HFFc6 (cell line): ENCODE data around the gene QDPR. TPM values are rescaled to one million over a fixed set of nuclear protein-coding genes. Genes with fewer than 3 reads are reported as not detected.
A peak's percentile ranks its signal among the peaks of the same experiment; 100 is the strongest.

Experiments
- DNase-seq: peaks from one replicate; pipeline ENCODE4 v3.0.0-alpha.2; 2018
- H3K27ac Mint-ChIP-seq: 2 replicates; pipeline ENCODE4 v1.8.0; 2020; ENCODE audit warnings: mild to moderate bottlenecking, mixed read lengths
- H3K27me3 Mint-ChIP-seq: 2 replicates; pipeline ENCODE4 v1.8.0; 2021; ENCODE audit warnings: mild to moderate bottlenecking, moderate library complexity, mixed read lengths; ENCODE audit not compliant: insufficient read depth
- H3K36me3 Mint-ChIP-seq: 2 replicates; pipeline ENCODE4 v1.8.0; 2021; ENCODE audit warnings: low read depth, mixed read lengths
- H3K4me1 Mint-ChIP-seq: 2 replicates; pipeline ENCODE4 v1.8.0; 2020; ENCODE audit warnings: low read depth, mixed read lengths
- H3K4me3 Mint-ChIP-seq: 2 replicates; pipeline ENCODE4 v1.8.0; 2020; ENCODE audit warnings: mild to moderate bottlenecking, moderate library complexity, mixed read lengths
- H3K9me3 Mint-ChIP-seq: 2 replicates; pipeline ENCODE4 v1.8.0; 2020; ENCODE audit warnings: mild to moderate bottlenecking, mixed read lengths
- CTCF ChIP-seq: fragments of 200-600 bp; sonication (generic); IDR thresholded peaks from 2 replicates; pipeline ENCODE4 v1.5.0; 2021; ENCODE audit warnings: antibody characterized with exemption, mild to moderate bottlenecking
- total RNA-seq, 6 experiments: library from RNA; stranded (reverse); fragmentation: NEBNext Ultra II Directional; extraction: Animal tissue kit (Norgen Biotek cat#: 25700); gene quantifications; 2 replicates in 1 of 6; 3 replicates in 5 of 6; pipeline ENCODE4 v1.2.3, GENCODE V29; 2021

QDPR gene
- total RNA-seq, 6 experiments from 2014 or later = 39.0 to 49.0 (median 43.6) TPM

GRCh38 chr4:17516980-17517379, 5.1 kb upstream of the QDPR start:
- TF ChIP-seq CTCF = no peak
- no peak for DNase-seq
- Mint-ChIP-seq H3K27me3 (peaks cover 36% of the 10 kb centered on the region), H3K4me1 (peaks cover 8% of the 10 kb centered on the region), H3K36me3 (no peaks in the 10 kb centered on the region), H3K4me3 (no peak overlapping the region), H3K9me3 (no peaks in the 10 kb centered on the region), H3K27ac (no peak overlapping the region)

GRCh38 chr4:17515445-17516407, 3.8 kb upstream of the QDPR start:
- Mint-ChIP-seq H3K27ac (no peak overlapping the region), H3K4me3 (no peak overlapping the region), H3K9me3 (no peaks in the 10 kb centered on the region), H3K36me3 (peaks cover 5% of the 10 kb centered on the region; the same call in 1 of the 2 replicates), H3K4me1 (peaks cover 19% of the 10 kb centered on the region), H3K27me3 (peaks cover 33% of the 10 kb centered on the region)
- no peak for DNase-seq
- no peak for TF ChIP-seq CTCF

- Mint-ChIP-seq H3K4me1 (peaks cover 27% of the 10 kb centered on the region), H3K36me3 (peaks cover 7% of the 10 kb centered on the region; the same call in 1 of the 2 replicates), H3K9me3 (no peaks in the 10 kb centered on the region), H3K4me3 (no peak within 1 kb of the TSS), H3K27ac (no peak within 1 kb of the TSS), H3K27me3 (peaks cover 31% of the 10 kb centered on the region)
- TF ChIP-seq CTCF = no peak
- DNase-seq = no peak
These were observed 3.0 kb upstream of the QDPR start, which contains the start of gene CLRN2 for GRCh38 chr4:17514865-17515264. Gene CLRN2 (plus strand): TSS chr4:17515165. CDS start chr4:17515267, 102 bp downstream.

GRCh38 chr4:17512973-17513665, 1.2 kb upstream of the QDPR start:
- Mint-ChIP-seq H3K27ac (no peak overlapping the region), H3K4me3 (peak overlapping the region; percentile 81; the same call in 1 of the 2 replicates), H3K4me1 (peaks cover 27% of the 10 kb centered on the region), H3K36me3 (peaks cover 7% of the 10 kb centered on the region; the same call in 1 of the 2 replicates), H3K27me3 (peaks cover 22% of the 10 kb centered on the region), H3K9me3 (no peaks in the 10 kb centered on the region)
- no peak for TF ChIP-seq CTCF
- DNase-seq = no peak

DNA sequence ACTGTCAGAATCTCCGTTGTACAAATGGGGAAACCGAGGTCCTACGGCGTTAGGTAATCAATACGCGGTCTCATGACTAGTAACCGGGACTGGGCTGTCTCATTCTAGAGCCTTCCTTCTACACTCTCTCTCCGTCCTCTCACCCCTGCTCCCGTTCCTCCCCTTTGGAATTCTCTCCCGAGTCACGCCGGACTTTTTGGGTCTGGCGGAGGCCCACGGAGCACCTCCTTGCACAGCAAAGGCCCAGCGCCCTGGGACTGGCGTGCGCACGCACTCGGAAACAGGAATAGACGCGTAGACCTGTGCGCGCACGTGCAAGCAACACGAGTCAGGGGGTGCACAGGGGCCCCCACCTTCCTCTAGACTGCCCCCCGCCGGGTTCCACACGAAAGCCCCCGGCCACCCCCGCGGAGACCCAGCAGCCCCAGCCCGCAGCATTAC, 361 bp downstream of the QDPR start:
- Mint-ChIP-seq H3K9me3 (no peaks in the 10 kb centered on the region), H3K4me1 (peaks cover 27% of the 10 kb centered on the region), H3K27ac (peak overlapping the region; percentile 92), H3K27me3 (peaks cover 16% of the 10 kb centered on the region), H3K36me3 (peaks cover 7% of the 10 kb centered on the region; the same call in 1 of the 2 replicates), H3K4me3 (peak overlapping the region; percentile 100)
- no peak for TF ChIP-seq CTCF
- peak; percentile 53 for DNase-seq
